GM12892 (cell line): ENCODE measurements around the gene APC2.
A peak's percentile ranks its signal among the peaks of the same experiment; 100 is the strongest.

Experiments
- DNase-seq: peaks from one replicate; pipeline ENCODE4 v3.0.0; 2011; ENCODE audit not compliant: insufficient read length
- FAIRE-seq: peaks from 2 replicates; lab custom pipeline; 2011; peaks lifted over from hg19 to GRCh38; lab: Jason Lieb, UNC
- POLR2A ChIP-seq: IDR thresholded peaks from 2 replicates; pipeline ENCODE4 v1.6.1; 2011; ENCODE audit warnings: low read depth, low read length, control low read depth
- POLR2AphosphoS5 ChIP-seq: IDR thresholded peaks from 2 replicates; pipeline ENCODE4 v1.6.1; 2011; ENCODE audit warnings: low read depth, low read length, control low read depth
- TAF1 ChIP-seq: IDR thresholded peaks from 2 replicates; pipeline ENCODE4 v1.6.1; 2011; ENCODE audit warnings: low read depth, mild to moderate bottlenecking, control low read depth, low read length, borderline replicate concordance

APC2 gene

DNA sequence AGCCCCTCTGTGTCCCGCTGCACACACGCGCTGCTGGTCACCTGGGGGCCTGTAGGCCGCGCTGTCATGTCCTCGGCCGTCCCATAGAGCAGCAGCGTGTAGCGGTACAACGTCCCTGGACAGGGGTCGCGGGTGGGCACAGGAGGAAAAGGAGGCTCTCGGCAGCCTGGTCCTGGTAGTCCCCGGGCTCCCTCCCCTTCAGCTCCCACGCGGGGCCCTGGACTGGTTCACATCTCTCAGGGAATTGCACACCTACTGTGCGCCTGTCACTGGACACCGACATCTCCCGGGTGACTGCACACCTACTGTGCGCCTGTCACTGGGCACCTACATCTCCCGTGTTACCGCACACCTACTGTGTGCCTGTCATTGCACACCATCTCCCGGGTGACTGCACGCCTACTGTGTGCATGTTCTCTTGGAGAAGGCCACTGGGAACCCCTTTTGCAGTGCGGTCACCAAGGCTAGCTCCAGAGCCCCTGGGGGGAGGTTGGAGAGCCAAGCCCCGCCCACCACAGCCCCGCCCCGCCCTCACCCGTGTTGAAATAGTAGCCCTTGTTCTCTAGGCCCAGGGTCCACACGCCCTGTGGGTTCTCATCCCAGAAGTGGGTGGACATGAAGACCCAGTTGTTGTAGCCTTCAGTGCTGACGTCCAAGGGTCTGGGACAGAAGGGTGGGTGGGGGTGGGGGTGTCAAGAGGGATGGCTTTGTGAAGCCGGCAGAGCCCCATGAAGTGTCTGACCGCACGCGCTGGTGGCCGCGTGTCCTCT lies 32.6 kb downstream of the APC2 start:
- TF ChIP-seq POLR2A (no peak), TAF1 (no peak), POLR2AphosphoS5 (no peak)
- no peak for DNase-seq
- no peak for FAIRE-seq

DNA sequence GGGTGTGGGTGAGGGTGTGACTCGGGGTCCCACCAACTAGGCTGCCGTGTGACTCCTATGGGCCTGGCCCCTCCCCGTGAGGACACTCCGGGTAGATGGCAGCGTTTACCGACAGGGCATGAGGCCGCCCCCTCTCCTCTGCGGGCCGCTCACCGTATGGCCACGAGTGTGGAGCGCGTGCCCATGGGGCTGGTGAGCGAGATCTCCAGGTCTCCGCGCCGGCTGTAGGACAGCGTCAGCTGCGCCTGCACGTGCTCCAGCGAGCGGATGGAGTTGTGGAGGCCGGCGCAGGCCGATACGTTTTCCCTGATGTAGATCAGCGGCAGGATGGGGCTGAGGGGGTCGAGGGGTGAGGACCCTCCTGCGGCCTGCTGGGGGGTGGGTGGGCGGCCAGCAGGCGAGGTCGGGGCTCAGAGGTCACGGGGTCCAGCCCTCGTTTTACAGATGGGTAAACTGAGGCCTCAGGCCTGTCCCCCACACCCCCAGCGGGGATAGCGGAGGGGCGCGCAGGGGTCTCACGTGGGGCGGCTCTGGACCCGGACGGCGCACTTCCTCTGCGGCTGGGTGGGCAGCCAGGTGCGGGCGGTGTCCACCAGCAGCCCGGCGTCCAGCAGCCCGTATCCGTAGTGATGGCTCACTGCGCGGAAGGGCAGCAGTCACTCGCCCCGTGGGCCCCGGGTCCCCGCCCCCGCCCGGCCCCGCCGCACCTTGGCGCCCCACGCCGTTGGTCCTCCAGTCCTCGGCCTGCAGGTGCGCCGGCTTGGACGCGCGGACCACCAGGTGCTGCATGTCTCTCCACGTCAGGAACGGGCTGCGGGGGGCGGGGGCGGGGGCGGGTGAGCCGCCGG lies 33.4 kb downstream of the APC2 start:
- DNase-seq = no peak
- TF ChIP-seq TAF1 (no peak), POLR2AphosphoS5 (no peak), POLR2A (no peak)
- FAIRE-seq = no peak

GRCh38 chr19:1483979-1484428 lies 34.1 kb downstream of the APC2 start:
- FAIRE-seq = no peak
- DNase-seq = no peak
- no peak for TF ChIP-seq POLR2AphosphoS5
- no peak for TF ChIP-seq POLR2A
- TF ChIP-seq TAF1 = no peak

- TF ChIP-seq TAF1 = no peak
- no peak for TF ChIP-seq POLR2A
- TF ChIP-seq POLR2AphosphoS5 = no peak
- FAIRE-seq (no peak), DNase-seq (no peak)
These were observed 37.0 kb downstream of the APC2 start for GRCh38 chr19:1486720-1487575.

DNA sequence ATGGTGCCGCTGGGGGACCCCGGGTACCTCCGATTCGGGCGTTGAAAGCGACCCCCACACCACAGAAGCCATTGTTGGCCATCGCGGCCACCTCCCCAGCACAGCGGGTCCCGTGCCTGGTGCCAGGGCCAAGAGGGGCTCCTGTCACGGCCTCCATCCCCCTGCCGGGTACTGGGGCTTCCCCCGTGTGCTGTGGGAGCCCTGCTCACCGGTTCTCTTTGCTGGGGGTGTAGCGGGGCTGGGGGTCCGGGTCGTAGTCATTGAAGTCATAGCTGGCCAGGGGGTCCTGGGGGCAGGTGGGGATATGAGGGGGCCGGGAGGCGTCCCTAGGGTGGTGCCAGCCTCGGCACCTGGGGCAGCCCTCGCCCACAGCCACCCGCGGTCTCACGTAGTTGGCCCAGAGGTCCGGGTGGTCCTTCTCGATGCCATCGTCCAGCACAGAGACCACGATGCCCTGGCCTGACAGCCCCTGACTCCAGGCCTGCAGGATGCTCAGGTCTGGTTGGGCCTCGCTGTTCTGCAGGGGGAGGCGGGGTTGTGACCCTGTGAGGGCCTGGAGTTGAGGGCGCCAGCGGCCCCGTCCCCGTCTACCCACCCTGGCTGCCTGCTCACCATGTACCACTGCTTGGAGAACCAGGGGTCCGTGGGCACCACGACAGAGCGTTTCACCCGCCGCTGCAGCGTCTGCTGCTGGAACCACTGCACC lies 37.8 kb downstream of the APC2 start:
- FAIRE-seq = no peak

GRCh38 chr19:1488282-1488601 lies 38.3 kb downstream of the APC2 start:
- FAIRE-seq (no peak), DNase-seq (no peak)
- TF ChIP-seq POLR2A (no peak), TAF1 (no peak), POLR2AphosphoS5 (no peak)

More for the DNA sequence above, 37.8 kb downstream of the APC2 start:
- TF ChIP-seq POLR2AphosphoS5 (no peak), POLR2A (no peak), TAF1 (no peak)
- DNase-seq = no peak

DNA sequence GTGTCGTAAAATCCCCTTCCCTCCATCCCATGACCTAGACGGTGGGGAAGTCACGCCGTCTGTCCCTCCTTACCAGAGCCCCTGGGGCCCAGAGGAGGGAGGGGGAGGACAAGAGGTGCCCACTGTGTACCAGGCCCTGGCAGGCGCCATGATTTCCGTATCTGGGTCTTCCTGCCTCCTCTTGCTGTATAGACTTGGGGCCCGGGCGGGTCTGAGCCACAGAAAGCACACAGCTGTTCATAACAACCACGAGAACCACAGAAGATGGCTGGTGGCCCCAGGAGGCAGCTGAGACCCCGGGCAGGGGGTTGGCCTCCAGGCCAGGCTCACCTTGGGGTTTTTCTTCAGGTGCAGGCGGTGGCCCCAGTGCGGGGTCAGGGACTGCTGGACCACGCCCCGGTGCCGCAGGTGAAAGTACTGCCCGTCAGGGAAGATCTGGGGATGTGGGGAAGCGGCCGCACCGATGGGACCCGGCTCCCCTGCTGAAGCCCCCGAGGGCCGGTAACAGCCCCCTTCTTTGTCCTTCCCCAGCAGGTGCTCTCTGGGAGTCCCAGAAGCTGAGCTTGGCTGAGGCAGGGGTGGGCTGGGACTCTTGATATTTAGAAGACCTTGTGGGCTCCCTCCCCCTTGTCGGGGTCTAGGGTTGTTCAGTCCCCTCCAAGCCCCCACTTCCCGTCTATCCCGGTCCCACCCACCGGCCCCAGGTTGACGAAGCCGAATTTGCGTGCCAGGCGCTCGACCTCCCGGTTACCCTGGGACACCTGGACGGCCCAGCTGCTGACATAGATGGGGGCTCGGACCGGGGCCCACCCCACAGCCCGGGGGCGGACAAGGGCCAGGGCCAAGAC lies 39.8 kb downstream of the APC2 start:
- TF ChIP-seq TAF1 (no peak), POLR2A (no peak), POLR2AphosphoS5 (no peak)
- FAIRE-seq (no peak), DNase-seq (no peak)

GRCh38 chr19:1490311-1491113 lies 40.6 kb downstream of the APC2 start, which contains the start of gene PCSK4:
Gene PCSK4, minus strand, starts transcription at chr19:1490350. Its CDS starts 4 bp downstream, at chr19:1490346.
- TF ChIP-seq TAF1 (no peak), POLR2A (no peak), POLR2AphosphoS5 (no peak)
- DNase-seq (peak; percentile 91), FAIRE-seq (peak; percentile 97)
